Measurements from ENCODE around the gene SUPT4H1. TPM values are rescaled to one million over a fixed set of nuclear protein-coding genes. Genes with fewer than 3 reads are reported as not detected.

Gene SUPT4H1
- total and polyA plus RNA-seq, 9 of the 15 experiments (the other 6 are each of a cell fraction or from before 2014, with no cell fraction given): 62.1 to 320 (median 117) TPM

DNA sequence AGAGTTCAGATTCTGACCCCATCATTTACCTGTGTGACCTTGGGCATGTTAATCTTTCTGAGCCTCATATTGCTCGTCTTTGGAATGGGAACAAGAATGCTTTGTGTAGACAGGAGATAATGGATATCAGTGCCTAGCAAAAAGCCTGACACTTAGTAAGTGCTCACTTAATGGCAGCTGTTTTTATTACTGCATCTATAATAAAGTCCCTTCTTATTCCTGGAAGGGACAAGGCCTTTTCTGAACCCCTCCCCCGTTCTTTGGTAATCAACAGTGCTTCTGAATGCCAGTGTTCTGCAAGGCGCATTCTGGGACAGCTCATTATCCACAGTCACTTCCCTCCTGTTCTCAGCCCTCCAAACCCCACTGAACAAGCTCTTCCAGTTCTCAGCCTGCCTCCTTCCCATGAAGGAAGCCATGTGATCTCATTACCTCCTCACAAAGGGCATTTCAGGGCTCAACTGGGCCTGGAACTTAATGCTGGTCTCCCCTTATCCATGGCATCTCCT lies 25.1 kb upstream of the SUPT4H1 start:
- 29% methylated on average over 3 of the region's 3 CpGs for WGBS (ENCODE audit: insufficient coverage, low coverage, missing lambda C conversion rate)
- CTCF ChIA-PET (ENCODE audit: low intra/inter-chr PET ratio): no interaction called here
- peak overlapping the region in 1 of 2 experiments; percentile 53; a peak in 1 of 4 replicates for H3K9ac ChIP-seq (ENCODE audit: insufficient read depth in 1 of 2, low read depth in 2 of 2, low read length in 2 of 2)
- no peaks in the 10 kb centered on the region for H4K20me1 ChIP-seq (replicated peaks; ENCODE audit: control insufficient read depth, insufficient read depth, low read length)
- FAIRE-seq (no peak), DNase-seq (ENCODE audit: extremely low read depth in 1 of 4, low spot score in 3 of 4) (no peak), ATAC-seq (no peak)
- H3K36me3 ChIP-seq (ENCODE audit: control insufficient read depth, insufficient read depth, low read length): no peaks in the 10 kb centered on the region
- POLR2A ChIA-PET: interaction anchor here (0.6 to 5.4 kb wide), 4 partner anchors 12 to 49 kb away, joined by 3 to 34 read pairs (median 11); partner anchors contain the start of gene SUPT4H1
- in situ Hi-C loops (cut with MboI): no loop called here
- H3K27ac ChIP-seq (ENCODE audit: extremely low read depth, low read depth, low read length): no peak overlapping the region
- intact Hi-C loops (cut with micrococcal nuclease): no loop called here
- peaks cover 0 to 26% of the 10 kb centered on the region in 2 experiments; a peak in 4 of 5 replicates for H3K4me1 ChIP-seq (replicated peaks in 1 of 2; ENCODE audit: control insufficient read depth in 2 of 2, insufficient read depth in 2 of 2, low read length in 2 of 2)
- no peaks in the 10 kb centered on the region for H3K9me3 ChIP-seq (replicated peaks; ENCODE audit: control insufficient read depth, insufficient read depth, low read depth, low read length)
- H3K4me2 ChIP-seq (ENCODE audit: insufficient read depth, low read length): no peak overlapping the region
- no peak overlapping the region for H3K4me3 ChIP-seq
- no peak overlapping the region for H2AFZ ChIP-seq (ENCODE audit: low read depth, low read length)
- H3K79me2 ChIP-seq (ENCODE audit: control insufficient read depth, insufficient read depth, low read length): no peaks in the 10 kb centered on the region
- no peaks in the 10 kb centered on the region for H3K9me1 ChIP-seq (ENCODE audit: control insufficient read depth, insufficient read depth, low read length)
- no TSS peak for BruUV-seq (replicated peaks)
- no peaks in the 10 kb centered on the region for H3K27me3 ChIP-seq (ENCODE audit: control insufficient read depth in 2 of 2, insufficient read depth in 2 of 2, low read length in 2 of 2)
- TF ChIP-seq ESRRA (IDR thresholded peaks at IDR 0.05; ENCODE audit: borderline replicate concordance, low read depth) (peak; percentile 63; the same call in 1 of the 2 replicates), YY1 (IDR thresholded peaks at IDR 0.05; ENCODE audit: borderline replicate concordance in 1 of 3, control insufficient read depth in 1 of 3, extremely low read depth in 1 of 3, insufficient read depth in 3 of 3, insufficient read length in 1 of 3, insufficient replicate concordance in 2 of 3, low read depth in 1 of 3, low read length in 2 of 3) (no peak), CBFA2T3 (IDR thresholded peaks at IDR 0.05) (peak; percentile 65), RBM34 (IDR thresholded peaks at IDR 0.05; ENCODE audit: borderline replicate concordance, insufficient read depth, low read length) (no peak), RBM25 (IDR thresholded peaks at IDR 0.05; ENCODE audit: low read depth, low read length, severe bottlenecking) (peak; percentile 18), CBFA2T2 (conservative IDR thresholded peaks at IDR 0.05) (peak; percentile 29; the same call in 1 of the 2 replicates), NR4A1 (CRISPR knock-in tag; IDR thresholded peaks at IDR 0.05) (no peak), NR4A1 (tag; IDR thresholded peaks at IDR 0.05) (no peak), SPI1 (IDR thresholded peaks at IDR 0.05; ENCODE audit: borderline replicate concordance, low read depth, low read length) (peak; percentile 13; the same call in 1 of the 2 replicates)
- TF ChIP-seq, protein P1, sequence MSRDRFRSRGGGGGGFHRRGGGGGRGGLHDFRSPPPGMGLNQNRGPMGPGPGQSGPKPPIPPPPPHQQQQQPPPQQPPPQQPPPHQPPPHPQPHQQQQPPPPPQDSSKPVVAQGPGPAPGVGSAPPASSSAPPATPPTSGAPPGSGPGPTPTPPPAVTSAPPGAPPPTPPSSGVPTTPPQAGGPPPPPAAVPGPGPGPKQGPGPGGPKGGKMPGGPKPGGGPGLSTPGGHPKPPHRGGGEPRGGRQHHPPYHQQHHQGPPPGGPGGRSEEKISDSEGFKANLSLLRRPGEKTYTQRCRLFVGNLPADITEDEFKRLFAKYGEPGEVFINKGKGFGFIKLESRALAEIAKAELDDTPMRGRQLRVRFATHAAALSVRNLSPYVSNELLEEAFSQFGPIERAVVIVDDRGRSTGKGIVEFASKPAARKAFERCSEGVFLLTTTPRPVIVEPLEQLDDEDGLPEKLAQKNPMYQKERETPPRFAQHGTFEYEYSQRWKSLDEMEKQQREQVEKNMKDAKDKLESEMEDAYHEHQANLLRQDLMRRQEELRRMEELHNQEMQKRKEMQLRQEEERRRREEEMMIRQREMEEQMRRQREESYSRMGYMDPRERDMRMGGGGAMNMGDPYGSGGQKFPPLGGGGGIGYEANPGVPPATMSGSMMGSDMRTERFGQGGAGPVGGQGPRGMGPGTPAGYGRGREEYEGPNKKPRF (IDR thresholded peaks at IDR 0.05; ENCODE audit: low read depth, low read length): no peak
- TF ChIP-seq, protein P2, sequence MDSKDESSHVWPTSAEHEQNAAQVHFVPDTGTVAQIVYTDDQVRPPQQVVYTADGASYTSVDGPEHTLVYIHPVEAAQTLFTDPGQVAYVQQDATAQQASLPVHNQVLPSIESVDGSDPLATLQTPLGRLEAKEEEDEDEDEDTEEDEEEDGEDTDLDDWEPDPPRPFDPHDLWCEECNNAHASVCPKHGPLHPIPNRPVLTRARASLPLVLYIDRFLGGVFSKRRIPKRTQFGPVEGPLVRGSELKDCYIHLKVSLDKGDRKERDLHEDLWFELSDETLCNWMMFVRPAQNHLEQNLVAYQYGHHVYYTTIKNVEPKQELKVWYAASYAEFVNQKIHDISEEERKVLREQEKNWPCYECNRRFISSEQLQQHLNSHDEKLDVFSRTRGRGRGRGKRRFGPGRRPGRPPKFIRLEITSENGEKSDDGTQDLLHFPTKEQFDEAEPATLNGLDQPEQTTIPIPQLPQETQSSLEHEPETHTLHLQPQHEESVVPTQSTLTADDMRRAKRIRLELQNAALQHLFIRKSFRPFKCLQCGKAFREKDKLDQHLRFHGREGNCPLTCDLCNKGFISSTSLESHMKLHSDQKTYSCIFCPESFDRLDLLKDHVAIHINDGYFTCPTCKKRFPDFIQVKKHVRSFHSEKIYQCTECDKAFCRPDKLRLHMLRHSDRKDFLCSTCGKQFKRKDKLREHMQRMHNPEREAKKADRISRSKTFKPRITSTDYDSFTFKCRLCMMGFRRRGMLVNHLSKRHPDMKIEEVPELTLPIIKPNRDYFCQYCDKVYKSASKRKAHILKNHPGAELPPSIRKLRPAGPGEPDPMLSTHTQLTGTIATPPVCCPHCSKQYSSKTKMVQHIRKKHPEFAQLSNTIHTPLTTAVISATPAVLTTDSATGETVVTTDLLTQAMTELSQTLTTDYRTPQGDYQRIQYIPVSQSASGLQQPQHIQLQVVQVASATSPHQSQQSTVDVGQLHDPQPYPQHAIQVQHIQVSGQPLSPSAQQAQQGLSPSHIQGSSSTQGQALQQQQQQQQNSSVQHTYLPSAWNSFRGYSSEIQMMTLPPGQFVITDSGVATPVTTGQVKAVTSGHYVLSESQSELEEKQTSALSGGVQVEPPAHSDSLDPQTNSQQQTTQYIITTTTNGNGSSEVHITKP (IDR thresholded peaks at IDR 0.05; ENCODE audit: partially characterized antibody): no peak
- TF ChIP-seq, protein P3, sequence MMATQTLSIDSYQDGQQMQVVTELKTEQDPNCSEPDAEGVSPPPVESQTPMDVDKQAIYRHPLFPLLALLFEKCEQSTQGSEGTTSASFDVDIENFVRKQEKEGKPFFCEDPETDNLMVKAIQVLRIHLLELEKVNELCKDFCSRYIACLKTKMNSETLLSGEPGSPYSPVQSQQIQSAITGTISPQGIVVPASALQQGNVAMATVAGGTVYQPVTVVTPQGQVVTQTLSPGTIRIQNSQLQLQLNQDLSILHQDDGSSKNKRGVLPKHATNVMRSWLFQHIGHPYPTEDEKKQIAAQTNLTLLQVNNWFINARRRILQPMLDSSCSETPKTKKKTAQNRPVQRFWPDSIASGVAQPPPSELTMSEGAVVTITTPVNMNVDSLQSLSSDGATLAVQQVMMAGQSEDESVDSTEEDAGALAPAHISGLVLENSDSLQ (IDR thresholded peaks at IDR 0.05): peak; percentile 13; the same call in 1 of the 2 replicates
- TF ChIP-seq, protein P4, sequence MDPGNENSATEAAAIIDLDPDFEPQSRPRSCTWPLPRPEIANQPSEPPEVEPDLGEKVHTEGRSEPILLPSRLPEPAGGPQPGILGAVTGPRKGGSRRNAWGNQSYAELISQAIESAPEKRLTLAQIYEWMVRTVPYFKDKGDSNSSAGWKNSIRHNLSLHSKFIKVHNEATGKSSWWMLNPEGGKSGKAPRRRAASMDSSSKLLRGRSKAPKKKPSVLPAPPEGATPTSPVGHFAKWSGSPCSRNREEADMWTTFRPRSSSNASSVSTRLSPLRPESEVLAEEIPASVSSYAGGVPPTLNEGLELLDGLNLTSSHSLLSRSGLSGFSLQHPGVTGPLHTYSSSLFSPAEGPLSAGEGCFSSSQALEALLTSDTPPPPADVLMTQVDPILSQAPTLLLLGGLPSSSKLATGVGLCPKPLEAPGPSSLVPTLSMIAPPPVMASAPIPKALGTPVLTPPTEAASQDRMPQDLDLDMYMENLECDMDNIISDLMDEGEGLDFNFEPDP (CRISPR knock-in tag; IDR thresholded peaks at IDR 0.05): no peak
